Measurements from ENCODE around the gene DHFR.
A peak's percentile ranks its signal among the peaks of the same experiment; 100 is the strongest.

GRCh38 chr5:80591352-80591751, 63.4 kb downstream of the DHFR start:
- no peak for TF ChIP-seq REST (IDR thresholded peaks at IDR 0.05; ENCODE audit: low read depth)
- TF ChIP-seq FOXM1 (IDR thresholded peaks at IDR 0.05; ENCODE audit: borderline replicate concordance, low read depth) = 0 out of 2 replicates have a peak, but pooled peaks have one; percentile 26
- TF ChIP-seq TAF1 (IDR thresholded peaks at IDR 0.05; ENCODE audit: low read depth) = no peak

Measured in Ishikawa (cell line).